Fibroblast of mammary gland (primary cell): ENCODE results near the gene ACACA.

Source experiments
- DNase-seq: peaks from one replicate; pipeline ENCODE4 v3.0.0-alpha.2; 2010; ENCODE audit warnings: low read depth
- H3K4me3 ChIP-seq: 2 replicates; pipeline ENCODE4 v1.5.1; 2011; ENCODE audit warnings: low read depth, mild to moderate bottlenecking, low read length, moderate library complexity; ENCODE audit not compliant: control insufficient read depth
- TF ChIP-seq, protein P1 (sequence below): conservative IDR thresholded peaks from 2 replicates; pipeline ENCODE4 v1.5.1; 2011; ENCODE audit warnings: low read depth, low read length, inconsistent platforms; ENCODE audit not compliant: control insufficient read depth, insufficient read depth

Gene ACACA

DNA sequence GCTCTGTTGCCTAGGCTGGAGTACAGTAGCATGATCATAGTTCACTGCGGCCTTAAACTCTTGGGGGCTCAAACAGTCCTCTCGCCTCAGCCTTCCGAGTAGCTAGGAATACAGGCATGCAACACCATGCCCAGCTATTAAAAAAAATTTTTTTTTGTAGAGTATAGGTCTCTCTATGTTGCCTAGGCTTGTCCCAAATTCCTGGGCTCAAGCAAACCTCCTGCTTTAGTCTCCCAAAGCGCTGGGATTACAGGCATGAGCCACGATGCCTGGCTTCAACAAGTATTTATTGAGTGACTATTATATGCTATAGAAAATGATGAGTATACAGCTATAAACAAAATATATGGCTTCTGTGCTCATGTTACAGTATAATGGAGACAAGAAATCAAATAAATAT lies 97.6 kb downstream of the ACACA start:
- no peak for DNase-seq
- TF ChIP-seq, protein P1, sequence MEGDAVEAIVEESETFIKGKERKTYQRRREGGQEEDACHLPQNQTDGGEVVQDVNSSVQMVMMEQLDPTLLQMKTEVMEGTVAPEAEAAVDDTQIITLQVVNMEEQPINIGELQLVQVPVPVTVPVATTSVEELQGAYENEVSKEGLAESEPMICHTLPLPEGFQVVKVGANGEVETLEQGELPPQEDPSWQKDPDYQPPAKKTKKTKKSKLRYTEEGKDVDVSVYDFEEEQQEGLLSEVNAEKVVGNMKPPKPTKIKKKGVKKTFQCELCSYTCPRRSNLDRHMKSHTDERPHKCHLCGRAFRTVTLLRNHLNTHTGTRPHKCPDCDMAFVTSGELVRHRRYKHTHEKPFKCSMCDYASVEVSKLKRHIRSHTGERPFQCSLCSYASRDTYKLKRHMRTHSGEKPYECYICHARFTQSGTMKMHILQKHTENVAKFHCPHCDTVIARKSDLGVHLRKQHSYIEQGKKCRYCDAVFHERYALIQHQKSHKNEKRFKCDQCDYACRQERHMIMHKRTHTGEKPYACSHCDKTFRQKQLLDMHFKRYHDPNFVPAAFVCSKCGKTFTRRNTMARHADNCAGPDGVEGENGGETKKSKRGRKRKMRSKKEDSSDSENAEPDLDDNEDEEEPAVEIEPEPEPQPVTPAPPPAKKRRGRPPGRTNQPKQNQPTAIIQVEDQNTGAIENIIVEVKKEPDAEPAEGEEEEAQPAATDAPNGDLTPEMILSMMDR = no peak
- H3K4me3 ChIP-seq = no peak overlapping the region

DNA sequence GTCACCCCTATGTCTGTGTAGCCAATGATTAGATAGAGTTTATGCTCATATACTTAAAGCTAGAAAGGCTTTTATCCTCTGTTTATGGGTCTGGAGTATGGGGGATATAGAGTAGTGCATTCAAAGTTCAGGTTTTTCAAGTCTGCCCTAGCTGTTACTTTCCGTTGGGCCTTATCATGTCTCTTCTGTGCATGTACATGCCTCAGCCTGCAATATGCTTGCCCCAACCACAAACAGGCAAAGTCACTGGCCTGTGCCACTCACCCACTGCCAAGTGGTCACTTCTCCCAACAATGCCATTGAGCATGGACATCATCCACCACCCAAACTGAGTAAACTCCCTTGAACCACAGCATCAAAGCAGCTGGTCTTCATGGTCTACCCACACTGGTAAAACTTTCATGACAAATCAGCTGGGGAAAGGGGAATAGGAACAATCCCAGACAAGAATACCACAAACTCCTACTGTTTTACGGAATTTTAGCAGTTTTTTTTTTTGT lies 101.2 kb downstream of the ACACA start:
- TF ChIP-seq, protein P1 = no peak
- DNase-seq = no peak
- H3K4me3 ChIP-seq = no peak overlapping the region

DNA sequence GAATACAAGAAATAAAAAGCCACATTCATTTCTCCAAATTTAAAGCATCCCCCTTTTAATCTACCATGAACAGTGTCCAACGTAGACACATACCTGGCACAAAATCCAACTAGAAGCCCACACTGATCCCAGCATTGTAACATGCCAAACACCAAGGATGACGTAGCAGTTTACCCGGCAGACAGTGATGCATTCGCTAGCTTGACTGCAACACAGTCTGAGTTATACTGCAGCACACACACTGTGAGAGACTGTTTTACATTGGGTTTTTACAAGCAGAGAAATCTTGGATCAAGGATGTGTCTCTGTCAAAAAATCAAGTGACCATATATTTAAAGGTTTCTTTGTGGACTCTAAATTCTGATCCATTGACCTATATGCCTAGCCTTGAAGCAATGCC lies 105.3 kb downstream of the ACACA start:
- TF ChIP-seq, protein P1 = no peak
- peak; percentile 72 for DNase-seq
- H3K4me3 ChIP-seq = no peak overlapping the region

DNA sequence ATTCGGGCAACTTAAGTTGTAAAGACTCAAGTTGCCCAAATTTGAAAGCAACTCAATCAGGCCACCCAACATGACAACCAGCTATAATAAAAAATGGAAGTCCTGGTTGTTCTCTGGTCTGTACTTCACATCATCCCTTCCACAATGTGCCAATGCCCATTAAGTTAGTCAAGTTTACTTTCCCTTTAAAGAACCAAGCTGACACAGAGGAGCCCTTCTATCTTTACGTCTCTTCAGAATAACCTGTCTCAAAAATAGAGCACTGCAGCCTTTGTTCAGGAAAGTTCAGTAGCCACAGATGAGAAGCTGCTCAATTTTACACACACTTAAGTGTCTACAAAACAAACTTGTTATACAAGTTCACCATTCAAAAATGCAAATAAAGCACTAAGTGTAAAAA lies 106.0 kb downstream of the ACACA start:
- DNase-seq = peak; percentile 12
- TF ChIP-seq, protein P1 = no peak
- H3K4me3 ChIP-seq = no peak overlapping the region

DNA sequence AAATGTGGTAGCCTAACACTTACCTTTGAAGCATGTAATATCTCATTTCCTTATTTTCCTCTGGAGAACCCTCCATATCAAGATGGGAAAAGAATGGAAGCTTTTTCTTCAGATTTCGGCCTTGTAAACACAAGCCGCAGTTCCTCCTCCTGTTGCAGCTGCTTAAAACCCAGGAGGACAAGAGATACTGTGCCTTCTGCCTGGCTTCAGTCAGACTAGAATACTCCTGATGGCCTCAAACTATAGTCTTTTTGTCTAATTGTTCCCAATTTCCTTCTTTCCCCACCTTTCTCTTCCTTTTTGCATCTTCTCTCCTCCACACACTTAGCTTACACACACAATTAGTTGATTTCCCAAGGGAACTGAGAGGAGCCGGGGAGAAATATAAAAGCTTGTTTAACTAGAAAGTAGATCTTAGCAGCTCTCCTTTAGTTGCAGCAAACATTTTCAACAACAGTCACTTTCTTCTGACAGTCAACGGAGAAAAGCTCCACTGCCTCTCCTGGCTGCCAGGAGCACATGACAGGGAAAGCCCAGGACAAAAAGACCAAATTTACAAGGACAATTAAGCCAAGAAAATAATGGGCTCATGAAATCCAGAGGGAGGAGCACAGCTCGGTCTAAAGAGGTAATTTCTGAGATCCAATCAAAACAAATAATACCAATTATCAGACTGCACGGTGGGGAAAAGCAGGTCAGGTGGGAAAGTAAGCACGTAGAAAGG lies 107.2 kb downstream of the ACACA start:
- DNase-seq = peak; percentile 19
- H3K4me3 ChIP-seq = no peak overlapping the region
- TF ChIP-seq, protein P1 = no peak

DNA sequence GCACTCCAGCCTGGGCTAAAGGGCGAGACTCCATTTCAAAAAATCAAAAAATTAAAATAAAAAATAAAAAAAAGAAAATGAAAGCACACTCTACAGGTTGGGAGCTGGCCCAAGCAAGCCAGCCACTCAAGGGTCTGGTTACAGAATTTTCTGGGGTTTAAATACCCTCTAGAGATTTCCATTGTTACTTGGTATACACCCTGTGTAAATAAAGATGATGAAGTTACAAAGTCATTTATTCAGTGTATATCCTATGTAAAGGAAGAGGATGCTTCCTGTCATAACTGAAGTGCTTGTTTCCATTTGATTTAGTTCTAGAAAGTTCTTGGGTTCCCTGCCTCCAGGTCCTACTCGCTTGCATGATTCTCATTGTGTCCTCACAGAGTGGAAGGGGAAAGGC lies 110.7 kb downstream of the ACACA start:
- H3K4me3 ChIP-seq = no peak overlapping the region
- no peak for DNase-seq
- TF ChIP-seq, protein P1 = no peak

DNA sequence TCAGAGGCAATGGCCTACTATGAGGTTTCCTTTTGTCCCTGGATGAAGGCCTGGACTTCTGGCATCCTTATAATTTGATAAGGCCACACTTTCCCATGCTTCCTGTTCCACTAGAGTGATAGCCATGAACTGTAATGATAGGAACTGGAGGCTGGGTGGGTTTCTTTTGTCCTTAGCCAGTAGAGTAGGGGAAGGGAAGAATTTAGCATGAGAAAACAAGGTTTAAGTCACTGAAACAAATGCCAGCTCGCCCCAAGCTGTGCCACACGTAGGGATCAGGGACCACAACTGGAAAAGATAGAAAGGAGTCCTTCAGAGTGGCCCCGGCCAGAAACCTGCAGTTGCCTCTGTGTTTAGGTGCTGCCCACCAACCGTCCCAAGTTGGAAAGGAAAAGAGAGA lies 111.7 kb downstream of the ACACA start:
- H3K4me3 ChIP-seq = no peak overlapping the region
- no peak for DNase-seq
- TF ChIP-seq, protein P1 = no peak
